Measurements from ENCODE around the gene MRPL37.

Gene MRPL37

DNA sequence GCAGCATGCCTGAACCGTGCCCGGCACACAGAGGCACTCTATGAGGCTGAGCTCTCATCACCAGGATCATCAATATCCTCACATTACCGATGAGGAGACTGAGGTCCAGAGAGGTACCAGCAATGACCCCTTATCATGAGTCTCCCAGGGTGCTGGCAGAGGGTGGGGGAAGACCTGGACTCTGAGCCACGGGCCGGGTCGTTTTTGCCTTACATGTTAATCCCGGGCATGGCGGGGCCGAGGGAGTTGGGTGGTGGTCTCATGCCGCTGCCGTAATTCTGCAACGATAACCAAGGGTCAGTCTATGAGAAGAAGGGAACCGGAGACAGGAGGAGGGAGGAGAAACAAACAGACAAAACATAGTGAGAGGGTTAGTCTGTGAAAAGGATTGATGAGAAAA lies 43.1 kb downstream of the MRPL37 start:
- H3K4me1 ChIP-seq (ENCODE audit: insufficient read depth, low read length) = no peaks in the 10 kb centered on the region
- no peaks in the 10 kb centered on the region for H3K27me3 ChIP-seq (ENCODE audit: insufficient read depth, low read length)
- WGBS = 94% methylated on average over 13 of the region's 13 CpGs
- peaks cover 68% of the 10 kb centered on the region for H3K36me3 ChIP-seq (ENCODE audit: insufficient read depth, low read length)
- no peak overlapping the region for H3K27ac ChIP-seq (ENCODE audit: low read depth, low read length)
- no peak overlapping the region for H3K9ac ChIP-seq (ENCODE audit: low read depth, low read length)
- no peak overlapping the region for H3K4me3 ChIP-seq (ENCODE audit: low read length)
- H3K9me3 ChIP-seq (ENCODE audit: insufficient read depth, low read depth, low read length) = no peaks in the 10 kb centered on the region

GRCh38 chr1:54244655-54245054 lies 44.7 kb downstream of the MRPL37 start:
- Histone ChIP-seq H3K4me3 (ENCODE audit: low read length) (no peak overlapping the region), H3K27ac (ENCODE audit: low read depth, low read length) (no peak overlapping the region), H3K9ac (ENCODE audit: low read depth, low read length) (no peak overlapping the region), H3K9me3 (ENCODE audit: insufficient read depth, low read depth, low read length) (no peaks in the 10 kb centered on the region), H3K4me1 (ENCODE audit: insufficient read depth, low read length) (no peaks in the 10 kb centered on the region), H3K36me3 (ENCODE audit: insufficient read depth, low read length) (peaks cover 63% of the 10 kb centered on the region), H3K27me3 (ENCODE audit: insufficient read depth, low read length) (no peaks in the 10 kb centered on the region)
- WGBS = 93% methylated on average over 7 of the region's 7 CpGs

GRCh38 chr1:54245501-54245900 lies 45.5 kb downstream of the MRPL37 start:
- Histone ChIP-seq H3K9me3 (ENCODE audit: insufficient read depth, low read depth, low read length) (no peaks in the 10 kb centered on the region), H3K27me3 (ENCODE audit: insufficient read depth, low read length) (no peaks in the 10 kb centered on the region), H3K36me3 (ENCODE audit: insufficient read depth, low read length) (peaks cover 60% of the 10 kb centered on the region), H3K4me1 (ENCODE audit: insufficient read depth, low read length) (peaks cover 4% of the 10 kb centered on the region; the same call in 1 of the 2 replicates), H3K9ac (ENCODE audit: low read depth, low read length) (no peak overlapping the region), H3K27ac (ENCODE audit: low read depth, low read length) (no peak overlapping the region), H3K4me3 (ENCODE audit: low read length) (no peak overlapping the region)
- WGBS = 89% methylated on average over 4 of the region's 4 CpGs

DNA sequence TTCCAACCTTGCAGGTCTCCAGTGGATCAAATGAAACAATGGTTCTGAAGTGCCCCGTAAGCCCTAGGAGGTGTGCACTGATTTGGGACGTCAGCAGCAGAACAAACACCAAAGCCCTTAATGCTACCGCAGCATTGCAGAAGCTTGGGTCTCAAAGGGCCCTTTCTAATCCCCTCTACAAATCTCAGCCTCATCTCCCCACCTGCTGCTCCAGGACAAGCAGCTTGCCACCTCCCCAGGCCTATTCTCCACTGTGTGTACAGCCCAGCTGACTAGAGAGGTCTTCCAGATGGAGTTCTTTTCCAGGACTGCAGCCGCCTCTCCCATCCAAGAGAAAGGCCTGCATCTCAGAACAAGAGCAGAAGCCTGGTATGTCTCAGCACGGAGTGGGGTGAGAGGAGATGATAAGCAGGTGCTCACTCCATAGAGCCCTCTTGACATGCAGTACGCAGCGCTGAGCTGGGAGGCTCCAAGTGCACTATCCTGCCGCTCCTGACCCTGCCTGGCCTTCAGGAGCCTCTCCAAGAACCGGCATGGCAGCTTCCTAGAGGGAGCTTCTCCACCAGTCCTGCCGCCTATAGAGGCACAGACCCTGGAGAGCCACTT lies 46.3 kb downstream of the MRPL37 start:
- no peaks in the 10 kb centered on the region for H3K9me3 ChIP-seq (ENCODE audit: insufficient read depth, low read depth, low read length)
- H3K9ac ChIP-seq (ENCODE audit: low read depth, low read length) = no peak overlapping the region
- WGBS = 93% methylated on average over 10 of the region's 10 CpGs
- H3K4me1 ChIP-seq (ENCODE audit: insufficient read depth, low read length) = peaks cover 4% of the 10 kb centered on the region; the same call in 1 of the 2 replicates
- H3K27ac ChIP-seq (ENCODE audit: low read depth, low read length) = no peak overlapping the region
- H3K36me3 ChIP-seq (ENCODE audit: insufficient read depth, low read length) = peaks cover 61% of the 10 kb centered on the region
- no peaks in the 10 kb centered on the region for H3K27me3 ChIP-seq (ENCODE audit: insufficient read depth, low read length)
- no peak overlapping the region for H3K4me3 ChIP-seq (ENCODE audit: low read length)

DNA sequence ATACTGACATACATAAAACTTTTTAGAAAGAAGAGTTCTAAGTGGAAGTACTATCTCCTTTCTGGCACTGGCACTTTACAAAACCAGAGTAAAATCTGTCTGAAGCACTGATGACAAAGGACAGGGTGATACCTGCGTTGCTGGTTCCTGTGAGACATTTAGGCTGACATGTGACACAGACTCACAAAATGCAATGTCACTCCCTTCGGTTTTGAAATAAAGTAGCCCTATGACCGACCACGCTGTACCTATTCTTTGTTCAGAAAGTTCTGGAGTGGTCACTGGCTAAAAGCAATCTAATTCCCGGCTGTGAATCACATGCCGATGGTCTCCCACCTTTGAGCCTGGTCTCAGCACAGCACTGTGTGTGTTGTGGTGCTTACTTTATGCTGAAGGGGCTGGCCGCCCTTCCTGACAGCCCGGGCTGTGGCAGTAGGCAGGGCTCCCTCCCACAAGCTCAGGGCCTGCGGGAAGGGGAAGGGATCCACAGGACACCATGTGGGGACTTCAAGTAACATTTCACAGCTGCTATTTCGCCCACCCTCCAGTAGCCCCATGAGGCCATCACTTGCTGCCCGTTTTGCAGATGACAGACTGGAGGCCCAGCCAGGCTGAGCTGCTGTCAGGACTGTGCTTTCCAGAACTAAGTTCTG lies 48.0 kb downstream of the MRPL37 start:
- peaks cover 4% of the 10 kb centered on the region; the same call in 1 of the 2 replicates for H3K4me1 ChIP-seq (ENCODE audit: insufficient read depth, low read length)
- no peak overlapping the region for H3K27ac ChIP-seq (ENCODE audit: low read depth, low read length)
- H3K27me3 ChIP-seq (ENCODE audit: insufficient read depth, low read length) = no peaks in the 10 kb centered on the region
- no peak overlapping the region for H3K4me3 ChIP-seq (ENCODE audit: low read length)
- WGBS = 93% methylated on average over 11 of the region's 11 CpGs
- H3K36me3 ChIP-seq (ENCODE audit: insufficient read depth, low read length) = peaks cover 55% of the 10 kb centered on the region
- H3K9me3 ChIP-seq (ENCODE audit: insufficient read depth, low read depth, low read length) = no peaks in the 10 kb centered on the region
- H3K9ac ChIP-seq (ENCODE audit: low read depth, low read length) = no peak overlapping the region

GRCh38 chr1:54248966-54249365 lies 49.0 kb downstream of the MRPL37 start:
- Histone ChIP-seq H3K27ac (ENCODE audit: low read depth, low read length) (no peak overlapping the region), H3K9ac (ENCODE audit: low read depth, low read length) (no peak overlapping the region), H3K4me3 (ENCODE audit: low read length) (no peak overlapping the region), H3K36me3 (ENCODE audit: insufficient read depth, low read length) (peaks cover 45% of the 10 kb centered on the region), H3K4me1 (ENCODE audit: insufficient read depth, low read length) (peaks cover 4% of the 10 kb centered on the region; the same call in 1 of the 2 replicates), H3K27me3 (ENCODE audit: insufficient read depth, low read length) (no peaks in the 10 kb centered on the region), H3K9me3 (ENCODE audit: insufficient read depth, low read depth, low read length) (no peaks in the 10 kb centered on the region)
- 93% methylated on average over 4 of the region's 4 CpGs for WGBS

DNA sequence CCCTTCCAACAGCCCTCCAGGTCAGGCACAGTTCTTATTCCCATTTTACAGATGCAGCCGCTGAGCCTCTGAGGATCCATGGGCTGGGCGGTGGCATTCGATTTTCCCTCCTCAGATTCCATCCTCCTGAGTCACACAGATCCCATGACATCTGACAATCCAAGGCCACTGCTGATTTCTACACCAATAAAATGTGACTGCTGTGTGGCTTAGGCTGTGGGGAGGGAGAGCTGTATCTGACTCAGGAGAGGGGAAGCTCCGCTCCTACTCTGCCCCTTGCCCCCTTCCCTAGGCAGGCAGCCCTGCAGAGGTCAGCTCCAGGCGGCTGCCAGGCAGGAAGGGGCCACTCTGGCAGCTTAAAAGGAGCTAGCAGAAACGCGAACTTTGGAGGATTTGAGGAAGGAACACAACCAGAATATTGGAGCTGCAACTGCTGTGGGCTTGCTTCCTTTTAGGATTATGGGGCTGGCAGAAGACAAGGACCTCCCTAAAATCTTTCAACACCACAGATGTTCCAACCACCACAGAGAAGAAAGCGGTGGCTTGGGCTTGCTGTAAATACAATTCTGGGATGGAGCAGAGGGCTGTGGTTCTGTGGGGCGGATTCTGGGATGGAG lies 50.0 kb downstream of the MRPL37 start:
- Histone ChIP-seq H3K27me3 (ENCODE audit: insufficient read depth, low read length) (no peaks in the 10 kb centered on the region), H3K4me1 (ENCODE audit: insufficient read depth, low read length) (peaks cover 4% of the 10 kb centered on the region; the same call in 1 of the 2 replicates), H3K9ac (ENCODE audit: low read depth, low read length) (no peak overlapping the region), H3K27ac (ENCODE audit: low read depth, low read length) (peak overlapping the region; percentile 52; the same call in 1 of the 2 replicates), H3K9me3 (ENCODE audit: insufficient read depth, low read depth, low read length) (no peaks in the 10 kb centered on the region), H3K4me3 (ENCODE audit: low read length) (no peak overlapping the region), H3K36me3 (ENCODE audit: insufficient read depth, low read length) (peaks cover 44% of the 10 kb centered on the region)
- whole genome bisulfite sequencing = 86% methylated on average over 9 of the region's 9 CpGs

DNA sequence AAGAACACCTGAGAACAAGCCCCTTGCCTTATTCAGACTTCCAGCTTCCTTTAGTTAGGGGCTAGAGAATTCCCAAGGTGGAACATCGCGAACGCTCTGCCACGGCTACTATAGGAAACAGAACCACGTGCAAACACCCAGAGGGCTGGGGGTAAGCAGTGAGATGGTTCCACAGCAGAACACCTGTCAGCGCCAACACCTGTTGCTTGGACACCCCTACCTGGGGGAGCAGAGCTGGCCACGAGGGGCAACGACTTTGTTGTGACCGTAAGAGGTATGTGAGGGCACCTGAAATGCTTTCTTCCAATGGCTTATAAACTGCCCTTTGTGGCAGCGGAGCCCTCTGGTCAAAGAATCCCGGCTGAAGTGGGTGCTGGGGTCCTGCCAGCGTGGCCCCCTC lies 50.7 kb downstream of the MRPL37 start:
- Histone ChIP-seq H3K4me1 (ENCODE audit: insufficient read depth, low read length) (peaks cover 4% of the 10 kb centered on the region; the same call in 1 of the 2 replicates), H3K9ac (ENCODE audit: low read depth, low read length) (no peak overlapping the region), H3K9me3 (ENCODE audit: insufficient read depth, low read depth, low read length) (no peaks in the 10 kb centered on the region), H3K27ac (ENCODE audit: low read depth, low read length) (no peak overlapping the region), H3K27me3 (ENCODE audit: insufficient read depth, low read length) (no peaks in the 10 kb centered on the region), H3K4me3 (ENCODE audit: low read length) (no peak overlapping the region), H3K36me3 (ENCODE audit: insufficient read depth, low read length) (peaks cover 39% of the 10 kb centered on the region)
- 94% methylated on average over 12 of the region's 12 CpGs for WGBS

GRCh38 chr1:54252371-54252936 lies 52.5 kb downstream of the MRPL37 start:
- Histone ChIP-seq H3K4me3 (ENCODE audit: low read length) (no peak overlapping the region), H3K9ac (ENCODE audit: low read depth, low read length) (no peak overlapping the region), H3K4me1 (ENCODE audit: insufficient read depth, low read length) (peaks cover 18% of the 10 kb centered on the region), H3K27ac (ENCODE audit: low read depth, low read length) (no peak overlapping the region), H3K27me3 (ENCODE audit: insufficient read depth, low read length) (no peaks in the 10 kb centered on the region), H3K36me3 (ENCODE audit: insufficient read depth, low read length) (peaks cover 23% of the 10 kb centered on the region), H3K9me3 (ENCODE audit: insufficient read depth, low read depth, low read length) (no peaks in the 10 kb centered on the region)
- 94% methylated on average over 11 of the region's 11 CpGs for WGBS

- H3K4me3 ChIP-seq (ENCODE audit: low read length) = no peak overlapping the region
- no peak overlapping the region; the same call in 1 of the 2 replicates for H3K9ac ChIP-seq (ENCODE audit: low read depth, low read length)
Measured at GRCh38 chr1:54253480-54253879, 53.5 kb downstream of the MRPL37 start.

DNA sequence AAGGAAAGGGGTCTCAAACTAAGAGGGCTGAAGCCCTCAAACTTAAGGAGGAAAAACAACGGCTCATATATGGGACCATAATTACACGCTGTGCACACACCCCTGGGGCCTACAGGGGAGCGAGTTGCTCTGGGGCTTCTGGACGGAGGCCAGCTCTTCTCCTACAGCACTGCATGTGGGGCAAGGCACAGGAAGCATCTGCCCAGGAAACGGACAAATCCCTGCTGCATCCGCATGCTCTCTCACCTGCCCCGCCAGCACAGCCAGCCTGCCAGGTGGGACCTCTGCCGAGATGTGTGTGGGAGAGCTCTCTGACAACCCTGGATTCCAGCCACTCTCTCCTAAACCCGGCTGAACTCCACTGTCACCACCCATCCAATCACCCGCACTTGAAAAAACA lies 54.1 kb downstream of the MRPL37 start:
- H3K36me3 ChIP-seq (ENCODE audit: insufficient read depth, low read length) = peaks cover 11% of the 10 kb centered on the region; the same call in 1 of the 2 replicates
- peaks cover 22% of the 10 kb centered on the region for H3K4me1 ChIP-seq (ENCODE audit: insufficient read depth, low read length)
- no peak overlapping the region for H3K4me3 ChIP-seq (ENCODE audit: low read length)
- WGBS = 93% methylated on average over 10 of the region's 10 CpGs
- no peaks in the 10 kb centered on the region for H3K27me3 ChIP-seq (ENCODE audit: insufficient read depth, low read length)
- no peak overlapping the region for H3K27ac ChIP-seq (ENCODE audit: low read depth, low read length)
- no peaks in the 10 kb centered on the region for H3K9me3 ChIP-seq (ENCODE audit: insufficient read depth, low read depth, low read length)
- no peak overlapping the region for H3K9ac ChIP-seq (ENCODE audit: low read depth, low read length)

More at GRCh38 chr1:54253480-54253879, 53.5 kb downstream of the MRPL37 start:
- Histone ChIP-seq H3K36me3 (ENCODE audit: insufficient read depth, low read length) (peaks cover 16% of the 10 kb centered on the region), H3K27ac (ENCODE audit: low read depth, low read length) (no peak overlapping the region), H3K4me1 (ENCODE audit: insufficient read depth, low read length) (peaks cover 22% of the 10 kb centered on the region), H3K27me3 (ENCODE audit: insufficient read depth, low read length) (no peaks in the 10 kb centered on the region), H3K9me3 (ENCODE audit: insufficient read depth, low read depth, low read length) (no peaks in the 10 kb centered on the region)
- WGBS = 88% methylated on average over 5 of the region's 5 CpGs
